ENCODE measurements around the gene LZIC.

LZIC gene

DNA sequence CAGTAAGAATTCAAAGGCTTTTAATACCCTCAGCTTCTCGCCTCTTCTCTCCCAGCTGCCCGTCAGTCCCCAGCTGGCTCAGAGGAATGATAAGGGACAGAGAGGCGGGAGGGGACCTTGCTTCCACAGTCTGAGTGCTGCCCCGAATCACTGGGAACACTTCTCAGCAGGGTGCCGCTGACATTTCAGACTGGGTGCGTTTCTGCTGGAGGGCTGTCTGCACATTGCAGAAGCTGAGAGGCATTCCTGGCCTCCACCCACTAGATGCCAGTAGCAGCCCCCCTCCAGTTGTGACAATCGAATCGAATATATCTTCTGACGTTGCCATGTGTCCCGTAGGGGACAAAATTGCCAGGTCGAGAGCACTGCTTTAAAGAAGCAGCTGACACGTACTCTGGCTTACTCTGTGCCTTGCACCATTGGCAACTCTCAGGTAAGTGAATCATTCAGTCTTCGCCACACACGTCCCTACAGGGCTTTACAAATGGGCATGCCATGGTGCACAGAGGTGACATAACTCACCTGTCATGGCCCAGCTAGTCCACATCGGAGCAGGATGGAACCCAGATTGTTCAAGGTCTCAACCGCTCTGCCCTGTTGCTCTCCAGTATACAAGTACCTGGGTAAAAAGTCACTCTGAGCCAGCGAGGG is 57.0 kb downstream of the LZIC start:
- no peak for DNase-seq (ENCODE audit: low spot score)

DNA sequence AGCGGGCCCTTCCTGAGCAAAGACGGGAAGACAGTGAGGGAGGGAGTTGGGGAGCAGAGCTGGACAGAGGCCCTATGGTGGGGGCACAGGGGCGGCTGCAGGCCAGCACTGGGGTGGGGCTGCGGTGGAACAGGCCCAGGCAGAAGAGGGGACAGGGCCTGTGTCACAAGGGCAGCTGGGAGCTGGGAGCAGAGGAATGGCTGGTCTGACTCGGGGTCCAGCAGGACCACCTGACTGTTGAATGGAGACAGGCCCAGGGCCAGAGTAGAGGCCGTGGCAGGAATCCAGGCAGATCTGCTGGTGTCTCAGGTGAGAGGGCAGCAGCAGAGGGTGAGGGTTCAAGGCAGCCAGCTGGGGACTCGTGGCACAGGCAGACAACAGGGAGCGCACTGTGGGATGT is 58.4 kb downstream of the LZIC start:
- no peak for DNase-seq (ENCODE audit: low spot score)

DNA sequence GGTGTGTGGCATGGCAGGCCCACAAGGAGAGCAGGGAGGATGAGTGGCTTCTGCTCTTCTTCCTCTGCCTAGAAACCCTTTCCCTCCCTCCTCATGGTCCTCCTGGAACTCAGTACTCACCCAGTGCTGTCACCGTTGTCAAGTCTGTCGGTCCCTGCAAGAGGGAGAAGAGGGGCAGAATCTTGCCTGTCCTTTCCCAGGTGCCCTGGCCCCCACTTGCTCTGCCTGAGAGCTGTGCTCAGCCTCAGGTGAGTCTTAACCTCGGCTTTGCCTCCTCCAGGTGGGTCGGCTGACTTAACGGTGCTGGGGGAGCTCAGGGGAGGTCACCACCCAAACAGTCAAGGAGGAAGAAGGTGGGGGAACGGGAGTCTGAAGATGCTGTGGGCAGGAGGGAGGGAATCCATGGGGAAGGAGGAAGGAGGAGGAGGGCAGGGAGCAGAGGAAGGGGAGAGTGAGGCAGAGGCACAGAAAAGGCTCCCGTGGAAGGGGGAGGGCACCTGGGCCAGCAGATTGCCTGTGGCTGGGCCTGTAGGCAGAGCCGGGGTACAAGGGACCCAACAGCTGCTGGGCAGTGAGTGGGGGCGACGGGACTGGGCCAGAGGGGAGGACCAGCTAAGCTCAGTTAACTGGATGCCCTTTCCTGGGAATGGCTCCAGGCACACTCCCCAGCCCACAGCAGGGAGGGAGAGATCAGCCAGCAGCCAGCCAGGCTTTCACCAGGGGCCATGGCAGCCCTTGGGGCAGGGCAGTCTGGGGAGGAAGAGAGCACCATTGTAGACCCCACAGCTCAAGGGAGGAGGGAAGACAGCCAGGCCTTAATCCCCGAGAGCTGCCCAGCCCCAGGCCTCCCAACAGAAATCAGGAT is 59.4 kb downstream of the LZIC start:
- DNase-seq (ENCODE audit: low spot score), result no peak

DNA sequence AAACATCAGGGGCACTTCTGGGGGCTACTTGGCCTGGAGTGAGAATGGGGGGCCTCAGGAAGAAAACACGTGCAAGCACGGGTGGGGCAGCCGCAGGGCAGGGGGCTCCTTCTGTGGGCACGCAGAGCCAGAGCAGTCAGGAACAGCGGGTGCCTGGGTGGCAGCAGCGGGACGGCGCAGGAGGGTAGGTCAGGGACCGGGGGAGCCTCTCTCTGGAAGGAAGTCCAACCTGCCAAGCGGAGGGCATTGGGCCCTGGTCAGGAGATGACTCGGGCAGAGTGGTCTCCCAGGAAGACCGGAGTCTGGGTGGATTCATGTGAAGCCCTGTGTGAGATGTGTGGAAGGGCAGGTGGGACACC is 60.3 kb downstream of the LZIC start:
- no peak for DNase-seq (ENCODE audit: low spot score)

DNA sequence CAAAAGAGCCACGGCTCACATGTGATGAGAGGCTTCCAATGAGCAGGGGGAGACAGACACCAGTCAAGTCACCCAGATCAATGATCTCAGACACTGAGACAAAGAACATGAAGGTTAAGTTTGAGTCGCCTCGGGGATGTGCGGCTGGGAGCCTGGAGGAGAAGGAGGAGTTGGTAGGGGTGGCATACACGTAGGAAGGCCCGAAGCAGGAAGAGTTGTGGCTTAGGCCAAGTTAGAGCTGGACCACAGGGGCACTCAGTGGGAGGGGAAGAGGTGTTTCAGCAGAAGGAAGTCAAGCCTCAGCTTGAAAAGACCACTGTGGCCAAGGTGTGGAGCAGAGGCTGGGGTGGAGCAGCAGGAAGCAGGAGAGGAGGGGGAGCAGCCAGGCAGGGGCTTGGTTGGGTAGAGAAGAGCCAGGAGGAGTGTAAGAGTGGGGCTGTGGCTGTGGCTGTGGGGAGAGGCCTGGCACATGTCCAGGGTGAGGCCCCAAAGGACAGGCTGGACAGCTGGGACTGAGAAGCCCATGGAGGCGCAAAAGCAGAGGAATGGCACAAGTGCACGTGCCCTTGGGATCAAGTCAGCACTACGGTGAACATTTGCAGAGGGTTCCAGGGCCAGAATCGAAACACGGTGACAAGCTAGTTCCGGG is 60.8 kb downstream of the LZIC start:
- DNase-seq (ENCODE audit: low spot score), result no peak

DNA sequence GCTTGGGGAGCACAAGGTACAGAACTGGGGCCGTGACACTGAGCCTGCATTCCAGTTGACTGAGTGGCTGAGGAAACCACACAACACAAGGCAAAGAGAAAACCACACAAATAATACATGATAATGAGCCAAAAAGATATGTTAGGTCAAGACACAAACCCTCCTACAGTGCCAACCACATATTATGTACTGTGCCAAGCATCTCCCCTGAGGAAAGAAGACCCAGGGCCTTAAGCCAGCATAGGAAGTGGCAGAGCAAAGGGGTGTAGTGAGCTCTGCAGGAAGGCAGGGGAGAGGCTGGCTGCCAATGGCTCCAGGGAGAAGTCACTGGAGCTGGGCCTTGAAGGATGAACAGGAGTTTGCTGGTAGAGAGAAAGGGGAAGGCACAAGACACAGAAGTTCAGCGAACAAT is 61.3 kb downstream of the LZIC start:
- DNase-seq (ENCODE audit: low spot score), result peak; percentile 79
